SHP77 treated with DMSO at 0.1 percent for 48 hours (cell line): Measurements from ENCODE around the gene ARRB1.
A peak's percentile ranks its signal among the peaks of the same experiment; 100 is the strongest.

Experiments
- DNase-seq: peaks from one replicate; lab custom pipeline; 2025; lab: John Stamatoyannopoulos, UW

Gene ARRB1

GRCh38 chr11:75301131-75301530, 50.3 kb downstream of the ARRB1 start:
- DNase-seq: peak; percentile 67

- DNase-seq: no peak
Observed at GRCh38 chr11:75298976-75299260, 52.5 kb downstream of the ARRB1 start.

- peak; percentile 79 for DNase-seq
Observed at GRCh38 chr11:75298191-75298975, 53.1 kb downstream of the ARRB1 start.

- DNase-seq: no peak
Observed at GRCh38 chr11:75293903-75294302, 57.6 kb downstream of the ARRB1 start.

GRCh38 chr11:75292943-75293342, 58.5 kb downstream of the ARRB1 start:
- no peak for DNase-seq

GRCh38 chr11:75291741-75292140, 59.7 kb downstream of the ARRB1 start:
- DNase-seq: no peak

GRCh38 chr11:75289919-75290318, 61.5 kb downstream of the ARRB1 start:
- no peak for DNase-seq

- DNase-seq: no peak
Observed at GRCh38 chr11:75289511-75289760, 62.0 kb downstream of the ARRB1 start.

GRCh38 chr11:75287579-75287978, 63.9 kb downstream of the ARRB1 start:
- no peak for DNase-seq

GRCh38 chr11:75286826-75287465, 64.5 kb downstream of the ARRB1 start:
- no peak for DNase-seq

GRCh38 chr11:75285776-75286360, 65.6 kb downstream of the ARRB1 start:
- no peak for DNase-seq

- DNase-seq: no peak
Observed at GRCh38 chr11:75283391-75283931, 68.0 kb downstream of the ARRB1 start.

GRCh38 chr11:75281469-75282095, 69.9 kb downstream of the ARRB1 start:
- no peak for DNase-seq

- DNase-seq: no peak
Observed at GRCh38 chr11:75280770-75281468, 70.5 kb downstream of the ARRB1 start.

GRCh38 chr11:75280227-75280701, 71.2 kb downstream of the ARRB1 start:
- peak; percentile 62 for DNase-seq

- DNase-seq: no peak
Observed at GRCh38 chr11:75279273-75279672, 72.2 kb downstream of the ARRB1 start.

- DNase-seq: no peak
Observed at GRCh38 chr11:75277991-75278790, 73.3 kb downstream of the ARRB1 start.

GRCh38 chr11:75277211-75277805, 74.2 kb downstream of the ARRB1 start:
- DNase-seq: no peak

GRCh38 chr11:75276686-75277085, 74.8 kb downstream of the ARRB1 start:
- peak; percentile 77 for DNase-seq

GRCh38 chr11:75276186-75276585, 75.3 kb downstream of the ARRB1 start:
- DNase-seq: no peak

- no peak for DNase-seq
Observed at GRCh38 chr11:75275581-75275980, 75.9 kb downstream of the ARRB1 start.
